ENCODE measurements around the gene MEGF11. TPM values are rescaled to one million over a fixed set of nuclear protein-coding genes. Genes with fewer than 3 reads are reported as not detected.
A peak's percentile ranks its signal among the peaks of the same experiment; 100 is the strongest.

The MEGF11 gene
- total RNA-seq, 1 donor from 2014 or later, result 0.06 TPM

GRCh38 chr15:66216806-66217205 is 36.7 kb downstream of the MEGF11 start:
- no peak for TF ChIP-seq EZH2 (IDR thresholded peaks at IDR 0.05)
- no peak for TF ChIP-seq EZH2phosphoT487 (IDR thresholded peaks at IDR 0.05)
- TF ChIP-seq CTCF (IDR thresholded peaks at IDR 0.05), result no peak
- Mint-ChIP-seq H3K36me3 (no peaks in the 10 kb centered on the region), H3K27ac (peak overlapping the region; percentile 34), H3K4me1 (peaks cover 4% of the 10 kb centered on the region), H3K27me3 (ENCODE audit: insufficient read depth, low read depth) (no peaks in the 10 kb centered on the region), H3K9me3 (no peaks in the 10 kb centered on the region), H3K4me3 (no peak overlapping the region)
- Histone ChIP-seq H2AFZ (replicated peaks) (no peak overlapping the region), H3K36me3 (no peaks in the 10 kb centered on the region), H3K4me2 (no peak overlapping the region), H3K9me3 (ENCODE audit: low read depth) (no peaks in the 10 kb centered on the region), H3K4me1 (peaks cover 9% of the 10 kb centered on the region), H4K20me1 (ENCODE audit: low read depth) (no peaks in the 10 kb centered on the region), H3K4me3 (no peak overlapping the region), H3K27ac (no peak overlapping the region), H3K79me2 (ENCODE audit: low read depth) (no peaks in the 10 kb centered on the region), H3F3A (ENCODE audit: low read depth) (no peaks in the 10 kb centered on the region), H3K27me3 (no peaks in the 10 kb centered on the region), H3K9ac (no peak overlapping the region)
- no peak for DNase-seq (ENCODE audit: low spot score)

GRCh38 chr15:66215811-66216210 is 37.7 kb downstream of the MEGF11 start:
- H3K4me3 ChIP-seq, result no peak overlapping the region
- H3K9ac ChIP-seq, result no peak overlapping the region
- H3K4me2 ChIP-seq, result no peak overlapping the region
- Mint-ChIP-seq H3K4me3 (no peak overlapping the region), H3K9me3 (no peaks in the 10 kb centered on the region), H3K27me3 (ENCODE audit: insufficient read depth, low read depth) (no peaks in the 10 kb centered on the region), H3K4me1 (no peaks in the 10 kb centered on the region), H3K36me3 (no peaks in the 10 kb centered on the region), H3K27ac (no peak overlapping the region)
- peaks cover 6% of the 10 kb centered on the region for H3K4me1 ChIP-seq
- H3F3A ChIP-seq (ENCODE audit: low read depth), result no peaks in the 10 kb centered on the region
- DNase-seq (ENCODE audit: low spot score), result no peak
- no peak overlapping the region for H3K27ac ChIP-seq
- H3K36me3 ChIP-seq, result no peaks in the 10 kb centered on the region
- H3K79me2 ChIP-seq (ENCODE audit: low read depth), result no peaks in the 10 kb centered on the region
- no peaks in the 10 kb centered on the region for H4K20me1 ChIP-seq (ENCODE audit: low read depth)
- no peak overlapping the region for H2AFZ ChIP-seq (replicated peaks)
- H3K27me3 ChIP-seq, result no peaks in the 10 kb centered on the region
- H3K9me3 ChIP-seq (ENCODE audit: low read depth), result no peaks in the 10 kb centered on the region
- TF ChIP-seq CTCF (IDR thresholded peaks at IDR 0.05) (no peak), EZH2 (IDR thresholded peaks at IDR 0.05) (no peak), EZH2phosphoT487 (IDR thresholded peaks at IDR 0.05) (no peak)

- Histone ChIP-seq H3K36me3 (no peaks in the 10 kb centered on the region), H3K27ac (no peak overlapping the region), H3K9ac (no peak overlapping the region), H3K79me2 (ENCODE audit: low read depth) (no peaks in the 10 kb centered on the region), H2AFZ (replicated peaks) (no peak overlapping the region), H3K4me2 (no peak overlapping the region), H3K4me3 (no peak overlapping the region), H3K27me3 (no peaks in the 10 kb centered on the region), H3F3A (ENCODE audit: low read depth) (no peaks in the 10 kb centered on the region), H3K4me1 (peaks cover 6% of the 10 kb centered on the region), H4K20me1 (ENCODE audit: low read depth) (no peaks in the 10 kb centered on the region), H3K9me3 (ENCODE audit: low read depth) (no peaks in the 10 kb centered on the region)
- H3K27me3 Mint-ChIP-seq (ENCODE audit: insufficient read depth, low read depth), result no peaks in the 10 kb centered on the region
- no peak for DNase-seq (ENCODE audit: low spot score)
- TF ChIP-seq EZH2phosphoT487 (IDR thresholded peaks at IDR 0.05), result no peak
- no peak for TF ChIP-seq CTCF (IDR thresholded peaks at IDR 0.05)
- TF ChIP-seq EZH2 (IDR thresholded peaks at IDR 0.05), result no peak
- H3K4me1 Mint-ChIP-seq, result peaks cover 9% of the 10 kb centered on the region
- no peaks in the 10 kb centered on the region for H3K36me3 Mint-ChIP-seq
- no peak overlapping the region for H3K27ac Mint-ChIP-seq
- H3K4me3 Mint-ChIP-seq, result no peak overlapping the region
- H3K9me3 Mint-ChIP-seq, result peaks cover 1% of the 10 kb centered on the region
Measured at GRCh38 chr15:66214246-66214645, 39.3 kb downstream of the MEGF11 start.

All from neural progenitor cell (in vitro differentiated cells).